Ascending aorta (tissue), 2 donors: Measurements from ENCODE around the gene ALOX15B. TPM values are rescaled to one million over a fixed set of nuclear protein-coding genes. Genes with fewer than 3 reads are reported as not detected.

Experiments
- DNase-seq, 2 donors: peaks; one replicate each; pipeline ENCODE4 v3.0.0-alpha.2; 2019; ENCODE audit warnings: low spot score in 2 of 2
- H3K27ac ChIP-seq, 2 donors: fragments of 200-600 bp; sonication (generic); one replicate each; pipeline ENCODE4 v1.5.1; 2016 to 2017; ENCODE audit warnings: mild to moderate bottlenecking in 1 of 2
- H3K27me3 ChIP-seq: fragments of 200-600 bp; sonication (generic); one replicate; pipeline ENCODE4 v1.5.1; 2017
- H3K36me3 ChIP-seq, 2 donors: fragments of 200-600 bp; sonication (generic); one replicate each; pipeline ENCODE4 v1.5.1; 2016
- H3K4me1 ChIP-seq, 2 donors: fragments of 200-600 bp; sonication (generic); one replicate each; pipeline ENCODE4 v1.5.1; 2016 to 2017; ENCODE audit warnings: mild to moderate bottlenecking in 1 of 2
- H3K4me3 ChIP-seq, 2 donors: fragments of 200-600 bp; sonication (generic); one replicate each; pipeline ENCODE4 v1.5.1; 2016 to 2017; ENCODE audit warnings: mild to moderate bottlenecking in 1 of 2
- H3K9me3 ChIP-seq, 2 donors: fragments of 200-600 bp; sonication (generic); one replicate each; pipeline ENCODE4 v1.5.1; 2016
- CTCF ChIP-seq, 3 experiments: fragments of 200-600 bp in 2 of 3; fragments of 450-650 bp in 1 of 3; sonication (generic) in 2 of 3; IDR thresholded peaks; one replicate each; pipeline ENCODE4 v1.5.1; 2016 to 2019; ENCODE audit warnings: antibody characterized with exemption in 3 of 3, mild to moderate bottlenecking in 1 of 3, moderate library complexity in 1 of 3
- intact Hi-C: fragments of 100-400 bp; cut with DNase I; formaldehyde crosslinking; loops from one replicate; pipeline ENCODE4 v1.15.1; 2023
- total RNA-seq: library from RNA; depleted of rRNA; stranded (reverse); fragments of >200 nt; gene quantifications from one replicate; pipeline ENCODE4 v1.1.0, GENCODE V29; 2016

ALOX15B gene
- total RNA-seq, 1 donor from 2014 or later = 2.3 TPM

GRCh38 chr17:8095361-8095760 lies 56.5 kb downstream of the ALOX15B start:
- TF ChIP-seq CTCF (IDR thresholded peaks at IDR 0.05) = no peak
- intact Hi-C loops = no loop called here

DNA sequence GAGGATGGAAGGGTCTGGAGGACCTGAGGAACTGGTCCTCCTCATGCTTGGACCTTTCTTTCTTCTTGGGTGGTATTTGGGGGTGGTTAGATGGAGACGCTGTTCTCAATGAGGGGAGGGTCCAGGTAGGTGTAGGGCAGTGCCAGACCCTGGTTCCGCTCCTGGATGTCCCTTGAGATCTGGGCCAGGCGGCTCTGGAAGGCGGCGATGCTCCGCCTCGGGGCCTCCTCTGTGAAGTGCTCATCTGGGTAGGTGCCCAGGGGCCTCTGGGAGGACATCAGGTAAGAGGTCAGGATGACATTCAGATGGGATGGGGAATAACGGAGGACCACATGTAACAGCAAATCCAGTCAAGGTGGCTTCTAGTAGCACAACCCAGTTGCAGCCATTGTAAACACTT lies 57.7 kb downstream of the ALOX15B start:
- intact Hi-C loops = no loop called here
- Histone ChIP-seq H3K36me3 (no peaks in the 10 kb centered on the region), H3K27me3 (no peaks in the 10 kb centered on the region), H3K4me1 (no peaks in the 10 kb centered on the region), H3K27ac (no peak overlapping the region), H3K4me3 (no peak overlapping the region), H3K9me3 (no peaks in the 10 kb centered on the region)
- DNase-seq = no peak
- no peak for TF ChIP-seq CTCF (IDR thresholded peaks at IDR 0.05)

More at GRCh38 chr17:8095361-8095760, 56.5 kb downstream of the ALOX15B start:
- Histone ChIP-seq H3K4me1 (no peaks in the 10 kb centered on the region), H3K27me3 (no peaks in the 10 kb centered on the region), H3K27ac (no peak overlapping the region), H3K9me3 (no peaks in the 10 kb centered on the region), H3K36me3 (no peaks in the 10 kb centered on the region), H3K4me3 (no peak overlapping the region)
- DNase-seq = no peak

Other genes starting within 250 kb of the ALOX15B start
- gene KDM6B, start 204.8 kb upstream of the ALOX15B start, total RNA-seq = 20.0 TPM
- gene TMEM88, start 184.0 kb upstream of the ALOX15B start, total RNA-seq = 223 TPM
- gene NAA38, start 181.5 kb upstream of the ALOX15B start, total RNA-seq = 59.0 TPM
- 0.21 TPM for gene CYB5D1, start 181.1 kb upstream of the ALOX15B start, total RNA-seq
- gene CHD3, start 150.3 kb upstream of the ALOX15B start, total RNA-seq = 102 TPM
- gene RNF227, start 122.8 kb upstream of the ALOX15B start, total RNA-seq = 0.32 TPM
- not detected for gene KCNAB3, start 109.2 kb upstream of the ALOX15B start, total RNA-seq
- 36.0 TPM for gene TRAPPC1, start 107.1 kb upstream of the ALOX15B start, total RNA-seq
- 13.7 TPM for gene CNTROB, start 106.9 kb upstream of the ALOX15B start, total RNA-seq
- not detected for gene GUCY2D, start 36.4 kb upstream of the ALOX15B start, total RNA-seq
- gene ALOX12B, start 48.7 kb downstream of the ALOX15B start, total RNA-seq = not detected
- gene ALOXE3, start 79.5 kb downstream of the ALOX15B start, total RNA-seq = not detected
- gene HES7, start 85.0 kb downstream of the ALOX15B start, total RNA-seq = not detected
- gene PER1, start 113.3 kb downstream of the ALOX15B start, total RNA-seq = 178 TPM
- gene VAMP2, start 123.9 kb downstream of the ALOX15B start, total RNA-seq = 28.3 TPM
- 1.6 TPM for gene TMEM107, start 137.3 kb downstream of the ALOX15B start, total RNA-seq
- gene BORCS6, start 151.1 kb downstream of the ALOX15B start, total RNA-seq = 29.5 TPM
- not detected for gene AURKB, start 171.5 kb downstream of the ALOX15B start, total RNA-seq
- gene CTC1, start 209.0 kb downstream of the ALOX15B start, total RNA-seq = 18.8 TPM
- gene PFAS, start 210.2 kb downstream of the ALOX15B start, total RNA-seq = 108 TPM
- gene RANGRF, start 249.6 kb downstream of the ALOX15B start, total RNA-seq = 15.5 TPM